H9 (cell line): ENCODE results near the gene TMX1. TPM values are rescaled to one million over a fixed set of nuclear protein-coding genes. Genes with fewer than 3 reads are reported as not detected.

Source experiments
- DNase-seq: peaks from one replicate; pipeline ENCODE4 v3.0.0-alpha.2; 2017
- H2AFZ ChIP-seq: one replicate; pipeline ENCODE4 v1.6.1; 2013; ENCODE audit warnings: mild to moderate bottlenecking, low read length, control low read depth, moderate library complexity
- H2AK5ac ChIP-seq: 2 replicates; pipeline ENCODE4 v1.6.1; 2013; ENCODE audit warnings: low read length, control low read depth, mixed read lengths; ENCODE audit not compliant: insufficient read length
- H2BK120ac ChIP-seq: one replicate; pipeline ENCODE4 v1.6.1; 2013; ENCODE audit warnings: low read depth, mild to moderate bottlenecking, low read length, control low read depth, inconsistent platforms; ENCODE audit not compliant: poor library complexity, severe bottlenecking
- H2BK12ac ChIP-seq: 2 replicates; pipeline ENCODE4 v1.6.1; 2013; ENCODE audit warnings: low read length, control low read depth, mixed read lengths, low read depth; ENCODE audit not compliant: insufficient read length
- H2BK15ac ChIP-seq: 2 replicates; pipeline ENCODE4 v1.6.1; 2013; ENCODE audit warnings: low read depth, low read length, control low read depth
- H2BK20ac ChIP-seq: one replicate; pipeline ENCODE4 v1.6.1; 2013; ENCODE audit warnings: low read depth, mild to moderate bottlenecking, low read length, control low read depth, inconsistent platforms; ENCODE audit not compliant: poor library complexity, severe bottlenecking
- H2BK5ac ChIP-seq: 2 replicates; pipeline ENCODE4 v1.6.1; 2013; ENCODE audit warnings: low read length, control low read depth, mixed read lengths; ENCODE audit not compliant: insufficient read length
- H3K14ac ChIP-seq: 2 replicates; pipeline ENCODE4 v1.6.1; 2013; ENCODE audit warnings: low read length, control low read depth; ENCODE audit not compliant: insufficient read depth
- H3K18ac ChIP-seq: 2 replicates; pipeline ENCODE4 v1.6.1; 2013; ENCODE audit warnings: low read depth, mild to moderate bottlenecking, mixed read lengths, low read length, control low read depth; ENCODE audit not compliant: insufficient read length
- H3K23ac ChIP-seq: 2 replicates; pipeline ENCODE4 v1.6.1; 2013; ENCODE audit warnings: low read length, control low read depth, mixed read lengths, low read depth; ENCODE audit not compliant: insufficient read length
- H3K23me2 ChIP-seq: 2 replicates; pipeline ENCODE4 v1.6.1; 2013; ENCODE audit warnings: low read depth, mild to moderate bottlenecking, mixed read lengths, low read length, control low read depth; ENCODE audit not compliant: insufficient read length, poor library complexity, severe bottlenecking
- H3K27ac ChIP-seq: 2 replicates; pipeline ENCODE4 v1.5.1; 2013; ENCODE audit warnings: low read length, control low read depth, mixed read lengths, low read depth; ENCODE audit not compliant: insufficient read length
- H3K27me3 ChIP-seq: 2 replicates; pipeline ENCODE4 v1.6.1; 2013; ENCODE audit warnings: low read length, control low read depth, inconsistent platforms; ENCODE audit not compliant: insufficient read depth
- H3K4ac ChIP-seq: 2 replicates; pipeline ENCODE4 v1.6.1; 2013; ENCODE audit warnings: low read depth, mild to moderate bottlenecking, control low read depth, inconsistent platforms, low read length, moderate library complexity
- H3K4me1 ChIP-seq: 2 replicates; pipeline ENCODE4 v1.6.1; 2013; ENCODE audit warnings: low read length, control low read depth, inconsistent platforms; ENCODE audit not compliant: insufficient read depth
- H3K4me2 ChIP-seq: 2 replicates; pipeline ENCODE4 v1.6.1; 2013; ENCODE audit warnings: low read length, control low read depth, mixed read lengths; ENCODE audit not compliant: insufficient read length, insufficient read depth
- H3K56ac ChIP-seq: 2 replicates; pipeline ENCODE4 v1.6.1; 2013; ENCODE audit warnings: low read depth, mild to moderate bottlenecking, mixed read lengths, low read length, control low read depth; ENCODE audit not compliant: insufficient read length
- H3K79me1 ChIP-seq: 2 replicates; pipeline ENCODE4 v1.6.1; 2013; ENCODE audit warnings: low read depth, mild to moderate bottlenecking, moderate library complexity, low read length, control low read depth, inconsistent platforms; ENCODE audit not compliant: insufficient read depth, poor library complexity, severe bottlenecking
- H3K79me2 ChIP-seq: 2 replicates; pipeline ENCODE4 v1.6.1; 2013; ENCODE audit warnings: low read length, control low read depth, inconsistent platforms; ENCODE audit not compliant: insufficient read depth
- H3K9ac ChIP-seq: 2 replicates; pipeline ENCODE4 v1.6.1; 2013; ENCODE audit warnings: low read length, control low read depth, mixed read lengths; ENCODE audit not compliant: insufficient read length; ENCODE audit errors: extremely low read depth
- H3K9me3 ChIP-seq: one replicate; pipeline ENCODE4 v1.6.1; 2013; ENCODE audit warnings: low read depth, low read length, inconsistent platforms; ENCODE audit not compliant: control insufficient read depth
- H3T11ph ChIP-seq: one replicate; pipeline ENCODE4 v1.6.1; 2013; ENCODE audit warnings: mild to moderate bottlenecking, low read length, control low read depth, inconsistent platforms
- H4K20me1 ChIP-seq: one replicate; pipeline ENCODE4 v1.6.1; 2013; ENCODE audit not compliant: control insufficient read depth, insufficient read length, insufficient read depth
- H4K5ac ChIP-seq: 2 replicates; pipeline ENCODE4 v1.6.1; 2013; ENCODE audit warnings: low read depth, mild to moderate bottlenecking, mixed read lengths, low read length, control low read depth; ENCODE audit not compliant: insufficient read length
- H4K8ac ChIP-seq: replicated peaks from 2 replicates; pipeline ENCODE4 v1.6.1; 2013; ENCODE audit warnings: low read length, control low read depth, mixed read lengths, low read depth; ENCODE audit not compliant: insufficient read length
- H4K91ac ChIP-seq: 2 replicates; pipeline ENCODE4 v1.6.1; 2013; ENCODE audit warnings: low read depth, mild to moderate bottlenecking, moderate library complexity, mixed read lengths, low read length, control low read depth; ENCODE audit not compliant: insufficient read length
- H3K27ac Mint-ChIP-seq, 3 experiments: 2 replicates in 2 of 3; 3 replicates in 1 of 3; pipeline ENCODE4 v1.8.0; 2020 to 2021; ENCODE audit warnings: mixed read lengths in 3 of 3, mild to moderate bottlenecking in 1 of 3, moderate library complexity in 1 of 3
- H3K27me3 Mint-ChIP-seq: 2 replicates; pipeline ENCODE4 v1.8.0; 2021; ENCODE audit warnings: low read depth, mild to moderate bottlenecking, moderate library complexity, mixed read lengths
- H3K36me3 Mint-ChIP-seq, 3 experiments: 2 replicates in 2 of 3; 3 replicates in 1 of 3; pipeline ENCODE4 v1.8.0; 2020 to 2021; ENCODE audit warnings: low read depth in 3 of 3, mixed read lengths in 3 of 3; ENCODE audit not compliant: insufficient read depth in 1 of 3
- H3K4me1 Mint-ChIP-seq, 2 experiments: 2 replicates each; pipeline ENCODE4 v1.8.0; 2020; ENCODE audit warnings: mixed read lengths in 2 of 2
- H3K4me3 Mint-ChIP-seq, 2 experiments: 2 replicates in 1 of 2; 3 replicates in 1 of 2; pipeline ENCODE4 v1.8.0; 2020 to 2021; ENCODE audit warnings: mild to moderate bottlenecking in 2 of 2, mixed read lengths in 2 of 2, moderate library complexity in 1 of 2
- H3K9me3 Mint-ChIP-seq, 2 experiments: 2 replicates in 1 of 2; 3 replicates in 1 of 2; pipeline ENCODE4 v1.8.0; 2020; ENCODE audit warnings: mild to moderate bottlenecking in 2 of 2, mixed read lengths in 2 of 2, moderate library complexity in 1 of 2
- CTCF ChIP-seq: fragments of 200-600 bp; sonication (generic); conservative IDR thresholded peaks from 3 replicates; pipeline ENCODE4 v1.8.0; 2021; ENCODE audit warnings: antibody characterized with exemption, mild to moderate bottlenecking
- total RNA-seq: library from RNA; stranded (reverse); gene quantifications from 2 replicates; pipeline ENCODE4 v1.2.1, GENCODE V29; 2021

Gene TMX1
- total RNA-seq, 1 experiment from 2014 or later, result 83.5 TPM

- H3K27ac Mint-ChIP-seq, result 0 out of 7 replicates have a peak overlapping the region, but pooled peaks of 1 of the 3 experiments have one; percentile 53
- Histone ChIP-seq H3K23ac (no peak overlapping the region), H3K23me2 (no peaks in the 10 kb centered on the region), H3K14ac (no peak overlapping the region), H2BK20ac (no peak overlapping the region), H4K91ac (no peak overlapping the region), H4K8ac (no peak overlapping the region), H3K9me3 (no peaks in the 10 kb centered on the region), H3K27me3 (no peaks in the 10 kb centered on the region), H2BK12ac (no peak overlapping the region), H2AFZ (no peak overlapping the region), H4K20me1 (no peaks in the 10 kb centered on the region), H4K5ac (no peak overlapping the region), H3K4me1 (no peaks in the 10 kb centered on the region), H3K79me2 (no peaks in the 10 kb centered on the region), H3K27ac (no peak overlapping the region), H2BK120ac (no peak overlapping the region), H3K4ac (no peak overlapping the region), H2BK5ac (no peak overlapping the region), H2BK15ac (no peak overlapping the region), H3K4me2 (no peak overlapping the region), H2AK5ac (no peak overlapping the region), H3K56ac (no peak overlapping the region), H3K18ac (no peak overlapping the region), H3T11ph (no peak overlapping the region), H3K79me1 (no peaks in the 10 kb centered on the region), H3K9ac (no peak overlapping the region)
- DNase-seq, result no peak
- TF ChIP-seq CTCF, result no peak
- H3K4me3 Mint-ChIP-seq, result no peak overlapping the region
- H3K4me1 Mint-ChIP-seq, result peaks cover 8 to 23% of the 10 kb centered on the region in 2 experiments; a peak in 3 of 4 replicates
- no peaks in the 10 kb centered on the region; the same call in 1 of the 2 replicates for H3K27me3 Mint-ChIP-seq
- H3K36me3 Mint-ChIP-seq, result peaks cover 32 to 60% (median 55%) of the 10 kb centered on the region in 3 experiments
- H3K9me3 Mint-ChIP-seq, result no peaks in the 10 kb centered on the region
Measured at GRCh38 chr14:51258788-51259187, 18.7 kb downstream of the TMX1 start.
